K562 (cell line): ENCODE data around the gene YPEL1. TPM values are rescaled to one million over a fixed set of nuclear protein-coding genes. Genes with fewer than 3 reads are reported as not detected.

ENCODE experiments used
- CXXC5 ChIP-seq: fragments of 250-450 bp; sonication (Bioruptor Pico); IDR thresholded peaks from 2 replicates; pipeline ENCODE4 v1.8.0; 2022; ENCODE audit warnings: inconsistent platforms, mild to moderate bottlenecking, moderate library complexity
- ETV6 ChIP-seq, 3 experiments: fragments of 150-350 bp in 1 of 3; sonication (generic) in 1 of 3; formaldehyde crosslinking in 1 of 3; IDR thresholded peaks; 2 replicates each; pipeline versions ENCODE4 v1.6.1 to v1.8.0; 2014 to 2022; ENCODE audit warnings: borderline replicate concordance in 2 of 3, low read depth in 2 of 3, antibody characterized with exemption in 1 of 3, low read length in 1 of 3, mild to moderate bottlenecking in 1 of 3, missing genetic modification reagents in 1 of 3
- HIVEP1 ChIP-seq: fragments of 250-450 bp; sonication (Bioruptor Pico); IDR thresholded peaks from 2 replicates; pipeline ENCODE4 v1.4.0; 2020; ENCODE audit warnings: mild to moderate bottlenecking
- ILK ChIP-seq: fragments of 450-650 bp; IDR thresholded peaks from 2 replicates; pipeline ENCODE4 v1.6.1; 2016; ENCODE audit warnings: missing genetic modification characterization, low read depth, mild to moderate bottlenecking, missing compliant biosample characterization, moderate library complexity, borderline replicate concordance
- MAFF ChIP-seq: IDR thresholded peaks from 2 replicates; pipeline ENCODE4 v1.6.1; 2012; ENCODE audit warnings: low read length, improper control_type of control experiment
- MIER1 ChIP-seq: fragments of 450-650 bp; IDR thresholded peaks from 2 replicates; pipeline ENCODE4 v1.6.1; 2016; ENCODE audit warnings: antibody characterized with exemption, mild to moderate bottlenecking, low read depth
- PCBP2 ChIP-seq: fragments of 200-400 bp; formaldehyde crosslinking; IDR thresholded peaks from 2 replicates; pipeline ENCODE4 v1.6.1; 2018; ENCODE audit warnings: low read length, low read depth, mild to moderate bottlenecking, moderate library complexity; ENCODE audit not compliant: poor library complexity, severe bottlenecking
- SREBF1 ChIP-seq: fragments of 150-350 bp; IDR thresholded peaks from 2 replicates; pipeline ENCODE4 v1.6.1; 2014; ENCODE audit warnings: antibody characterized with exemption, low read depth, low read length, borderline replicate concordance
- ZBTB7A ChIP-seq: IDR thresholded peaks from 2 replicates; pipeline ENCODE4 v1.6.1; 2011; ENCODE audit warnings: low read depth, mild to moderate bottlenecking, low read length, moderate library complexity, borderline replicate concordance; ENCODE audit not compliant: control insufficient read depth
- ZFP1 ChIP-seq: fragments of 450-650 bp; formaldehyde crosslinking; IDR thresholded peaks from 2 replicates; pipeline ENCODE4 v1.4.0; 2020; ENCODE audit warnings: mild to moderate bottlenecking, mixed read lengths
- ZFP30 ChIP-seq: fragments of 250-450 bp; sonication (Bioruptor Pico); IDR thresholded peaks from 2 replicates; pipeline ENCODE4 v1.8.0; 2022; ENCODE audit warnings: moderate library complexity, mild to moderate bottlenecking, inconsistent platforms, borderline replicate concordance
- ZNF347 ChIP-seq: fragments of 450-650 bp; formaldehyde crosslinking; IDR thresholded peaks from 2 replicates; pipeline ENCODE4 v1.4.0; 2020; ENCODE audit warnings: low read depth, mild to moderate bottlenecking, moderate library complexity
- ZNF586 ChIP-seq: fragments of 450-650 bp; formaldehyde crosslinking; conservative IDR thresholded peaks from 2 replicates; pipeline ENCODE4 v1.4.0; 2020; ENCODE audit warnings: mild to moderate bottlenecking, moderate library complexity
- polyA plus RNA-seq, 8 experiments: library from polyadenylated mRNA; depleted of rRNA in 4 of 8; stranded (reverse) in 5 of 8; unstranded in 3 of 8; fragments of >200 nt; fragmentation: Nextera tagmentation in 2 of 8; fragmentation: Illumina TruSeq in 1 of 8; extraction: Ambion mirVana in 2 of 8; extraction: Trizol in 1 of 8; gene quantifications; 2 replicates each; pipeline versions ENCODE4 v1.2.1 to v1.2.3, GENCODE V29; 2011 to 2014; ENCODE audit warnings: inconsistent platforms in 1 of 8, missing spikeins in 1 of 8
- total RNA-seq, 7 experiments: library from RNA; depleted of rRNA in 6 of 7; stranded (reverse); fragments of >200 nt in 6 of 7; fragmentation: Illumina TruSeq in 2 of 7; extraction: Trizol in 2 of 7; gene quantifications; 2 replicates each; pipeline versions ENCODE4 v1.2.1 to v1.2.3, GENCODE V29; 2011 to 2021; ENCODE audit warnings: low replicate concordance in 1 of 7
- TF ChIP-seq, protein P1 (sequence below): fragments of 250-450 bp; sonication (Bioruptor Pico); IDR thresholded peaks from 2 replicates; pipeline ENCODE4 v1.8.0; 2022; ENCODE audit warnings: inconsistent platforms, mild to moderate bottlenecking, moderate library complexity, borderline replicate concordance
- TF ChIP-seq, protein P2 (sequence below): fragments of 450-650 bp; IDR thresholded peaks from 2 replicates; pipeline ENCODE4 v1.6.1; 2017; ENCODE audit warnings: antibody characterized with exemption

The YPEL1 gene
- total and polyA plus RNA-seq, 9 of the 15 experiments (the other 6 are each of a cell fraction or from before 2014, with no cell fraction given) = 0.07 to 2.2 (median 0.46) TPM

DNA sequence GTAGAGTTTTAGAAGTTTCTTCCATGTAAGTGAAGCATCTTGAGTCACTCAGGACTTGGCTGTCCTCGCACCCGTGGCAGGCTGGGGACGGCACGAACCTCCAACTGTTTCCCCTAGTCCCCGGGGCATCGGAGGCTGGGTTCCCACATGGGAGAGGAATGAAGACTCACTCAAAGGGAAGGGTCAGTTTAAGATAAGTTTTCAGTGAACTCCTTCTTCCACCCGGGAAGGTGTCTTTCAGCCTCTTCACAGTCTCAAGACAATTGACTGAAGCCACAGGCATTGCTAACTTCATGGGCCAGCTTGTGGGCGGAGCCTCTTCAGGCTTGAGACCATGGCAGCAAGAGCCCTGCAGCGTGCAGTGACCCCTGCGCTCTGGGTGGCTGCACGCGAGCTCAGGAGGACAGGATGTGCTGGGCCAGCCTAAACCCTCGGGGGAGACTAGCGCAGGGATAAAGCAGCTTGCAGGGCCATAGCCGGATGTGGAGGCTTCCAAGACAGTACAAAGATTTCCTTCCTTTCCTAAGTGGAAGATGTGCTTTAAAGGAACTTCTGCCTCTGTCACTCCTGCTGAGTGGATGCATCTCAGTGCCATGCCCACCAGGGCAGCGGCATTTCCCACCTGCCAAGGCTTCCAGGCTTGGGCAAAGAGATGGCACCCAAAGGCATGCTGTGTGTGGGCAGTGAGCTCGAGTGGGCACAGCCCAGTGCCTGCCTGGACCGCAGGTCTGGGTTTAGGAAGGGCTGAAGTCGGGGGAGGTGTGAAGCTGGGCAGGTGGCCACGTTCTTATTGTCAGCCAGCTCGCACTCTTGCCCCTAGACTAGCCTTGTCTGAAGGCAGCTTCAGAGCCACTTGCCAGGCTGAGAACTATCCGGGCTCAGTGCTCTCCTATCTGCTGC, 36.9 kb downstream of the YPEL1 start (continued):
- TF ChIP-seq ILK (tag) (no peak), ZBTB7A (no peak), ZNF347 (0 out of 2 replicates have a peak, but pooled peaks have one; percentile 78), MAFF (no peak), ZFP30 (CRISPR knock-in tag) (no peak), ZNF586 (CRISPR knock-in tag) (0 out of 2 replicates have a peak, but pooled peaks have one; percentile 8), MIER1 (no peak), SREBF1 (no peak; the same call in 1 of the 2 replicates), CXXC5 (no peak), ZFP1 (CRISPR knock-in tag) (no peak; the same call in 1 of the 2 replicates), HIVEP1 (no peak), PCBP2 (no peak), ETV6 (IDR thresholded peaks at IDR 0.05; ENCODE audit: borderline replicate concordance in 1 of 2, low read depth in 2 of 2, low read length in 1 of 2) (0 out of 4 replicates have a peak, but pooled peaks of 1 of the 2 experiments have one; percentile 43), ETV6 (CRISPR knock-in tag; IDR thresholded peaks at IDR 0.05; ENCODE audit: borderline replicate concordance) (no peak)
- TF ChIP-seq, protein P1, sequence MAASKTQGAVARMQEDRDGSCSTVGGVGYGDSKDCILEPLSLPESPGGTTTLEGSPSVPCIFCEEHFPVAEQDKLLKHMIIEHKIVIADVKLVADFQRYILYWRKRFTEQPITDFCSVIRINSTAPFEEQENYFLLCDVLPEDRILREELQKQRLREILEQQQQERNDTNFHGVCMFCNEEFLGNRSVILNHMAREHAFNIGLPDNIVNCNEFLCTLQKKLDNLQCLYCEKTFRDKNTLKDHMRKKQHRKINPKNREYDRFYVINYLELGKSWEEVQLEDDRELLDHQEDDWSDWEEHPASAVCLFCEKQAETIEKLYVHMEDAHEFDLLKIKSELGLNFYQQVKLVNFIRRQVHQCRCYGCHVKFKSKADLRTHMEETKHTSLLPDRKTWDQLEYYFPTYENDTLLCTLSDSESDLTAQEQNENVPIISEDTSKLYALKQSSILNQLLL (CRISPR knock-in tag) = 0 out of 2 replicates have a peak, but pooled peaks have one; percentile 46
- TF ChIP-seq, protein P2, sequence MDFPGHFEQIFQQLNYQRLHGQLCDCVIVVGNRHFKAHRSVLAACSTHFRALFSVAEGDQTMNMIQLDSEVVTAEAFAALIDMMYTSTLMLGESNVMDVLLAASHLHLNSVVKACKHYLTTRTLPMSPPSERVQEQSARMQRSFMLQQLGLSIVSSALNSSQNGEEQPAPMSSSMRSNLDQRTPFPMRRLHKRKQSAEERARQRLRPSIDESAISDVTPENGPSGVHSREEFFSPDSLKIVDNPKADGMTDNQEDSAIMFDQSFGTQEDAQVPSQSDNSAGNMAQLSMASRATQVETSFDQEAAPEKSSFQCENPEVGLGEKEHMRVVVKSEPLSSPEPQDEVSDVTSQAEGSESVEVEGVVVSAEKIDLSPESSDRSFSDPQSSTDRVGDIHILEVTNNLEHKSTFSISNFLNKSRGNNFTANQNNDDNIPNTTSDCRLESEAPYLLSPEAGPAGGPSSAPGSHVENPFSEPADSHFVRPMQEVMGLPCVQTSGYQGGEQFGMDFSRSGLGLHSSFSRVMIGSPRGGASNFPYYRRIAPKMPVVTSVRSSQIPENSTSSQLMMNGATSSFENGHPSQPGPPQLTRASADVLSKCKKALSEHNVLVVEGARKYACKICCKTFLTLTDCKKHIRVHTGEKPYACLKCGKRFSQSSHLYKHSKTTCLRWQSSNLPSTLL = no peak
